Prostate gland (tissue), 2 donors: ENCODE results near the gene ALG11.

Source experiments
- CTCF ChIP-seq, 4 experiments: fragments of 200-600 bp in 2 of 4; fragments of 450-650 bp in 2 of 4; sonication (generic) in 2 of 4; IDR thresholded peaks; 1 replicate in 3 of 4; 2 replicates in 1 of 4; pipeline ENCODE4 v1.5.1; 2016 to 2019; ENCODE audit warnings: antibody characterized with exemption in 4 of 4, mild to moderate bottlenecking in 2 of 4, moderate library complexity in 2 of 4
- POLR2AphosphoS5 ChIP-seq: sonication (generic); formaldehyde crosslinking; IDR thresholded peaks from one replicate; pipeline ENCODE4 v1.6.1; 2017; ENCODE audit warnings: antibody characterized with exemption

DNA sequence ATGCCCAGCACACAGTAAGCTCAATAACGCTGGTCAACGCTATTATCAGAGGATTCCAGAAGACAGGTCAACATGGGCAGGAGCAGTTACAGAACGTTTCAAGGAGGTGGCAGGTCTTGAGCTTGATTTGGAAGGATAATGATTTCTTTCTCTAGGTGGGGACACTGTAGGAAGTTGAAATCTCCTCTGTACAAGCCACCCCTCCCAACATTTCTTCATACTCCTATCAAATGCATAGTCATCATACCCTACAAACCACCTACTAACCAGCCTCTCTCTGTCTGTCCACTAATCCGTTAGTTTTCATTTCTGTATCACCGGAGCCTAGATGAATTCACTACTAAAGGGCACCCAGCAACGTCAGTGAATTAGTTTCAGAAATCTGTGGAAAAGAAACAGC is 2.3 kb upstream of the ALG11 start:
- TF ChIP-seq CTCF (IDR thresholded peaks at IDR 0.05) (no peak), POLR2AphosphoS5 (no peak)
